OCI-LY3 (cell line): ENCODE measurements around the gene WDR93.

ENCODE experiments used
- EZH2phosphoT487 ChIP-seq: fragments of 200-600 bp; shearing (Covaris generic); IDR thresholded peaks from 2 replicates; pipeline ENCODE4 v1.6.1; 2018; ENCODE audit warnings: antibody characterized with exemption, mixed run types, low read depth
- TF ChIP-seq, protein P1 (sequence below): fragments of 200-600, 300-600 bp; sonication (generic); IDR thresholded peaks from 2 replicates; pipeline ENCODE4 v1.5.1; 2014; ENCODE audit warnings: antibody characterized with exemption, low read length, low read depth

DNA sequence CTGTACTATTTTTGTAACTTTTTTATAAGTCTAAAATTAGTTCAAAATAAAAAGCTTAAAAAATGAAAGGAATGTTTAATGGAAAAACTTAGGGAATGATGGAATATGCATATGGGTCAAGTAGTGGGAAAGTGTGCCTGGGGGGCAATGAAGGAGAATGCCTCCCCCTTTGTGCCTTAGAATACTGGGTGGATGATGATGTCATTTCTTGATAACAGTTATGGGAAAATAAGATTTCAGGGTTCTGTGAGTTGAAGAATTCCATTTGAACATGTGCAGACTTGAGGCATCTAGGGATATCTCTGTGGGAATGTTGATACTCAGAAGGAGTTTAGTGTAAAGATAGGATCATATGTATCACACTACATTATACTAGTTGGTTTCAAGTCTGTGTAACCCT lies 13.8 kb downstream of the WDR93 start:
- TF ChIP-seq, protein P1, sequence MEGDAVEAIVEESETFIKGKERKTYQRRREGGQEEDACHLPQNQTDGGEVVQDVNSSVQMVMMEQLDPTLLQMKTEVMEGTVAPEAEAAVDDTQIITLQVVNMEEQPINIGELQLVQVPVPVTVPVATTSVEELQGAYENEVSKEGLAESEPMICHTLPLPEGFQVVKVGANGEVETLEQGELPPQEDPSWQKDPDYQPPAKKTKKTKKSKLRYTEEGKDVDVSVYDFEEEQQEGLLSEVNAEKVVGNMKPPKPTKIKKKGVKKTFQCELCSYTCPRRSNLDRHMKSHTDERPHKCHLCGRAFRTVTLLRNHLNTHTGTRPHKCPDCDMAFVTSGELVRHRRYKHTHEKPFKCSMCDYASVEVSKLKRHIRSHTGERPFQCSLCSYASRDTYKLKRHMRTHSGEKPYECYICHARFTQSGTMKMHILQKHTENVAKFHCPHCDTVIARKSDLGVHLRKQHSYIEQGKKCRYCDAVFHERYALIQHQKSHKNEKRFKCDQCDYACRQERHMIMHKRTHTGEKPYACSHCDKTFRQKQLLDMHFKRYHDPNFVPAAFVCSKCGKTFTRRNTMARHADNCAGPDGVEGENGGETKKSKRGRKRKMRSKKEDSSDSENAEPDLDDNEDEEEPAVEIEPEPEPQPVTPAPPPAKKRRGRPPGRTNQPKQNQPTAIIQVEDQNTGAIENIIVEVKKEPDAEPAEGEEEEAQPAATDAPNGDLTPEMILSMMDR, result no peak
- TF ChIP-seq EZH2phosphoT487, result no peak
